Gastrocnemius medialis (tissue), 4 donors: Measurements from ENCODE around the gene CPA4. TPM values are rescaled to one million over a fixed set of nuclear protein-coding genes. Genes with fewer than 3 reads are reported as not detected.

Source experiments
- ATAC-seq, 2 donors: fragments of 150-250 bp; one replicate each; pipeline ENCODE4 v1.9.1; 2016
- DNase-seq, 2 donors: peaks; one replicate each; pipeline ENCODE4 v3.0.0-alpha.2; 2019
- H3K27ac ChIP-seq, 4 donors: fragments of 200-600 bp; sonication (generic); 1 replicate in 1 of 4; 2 replicates in 3 of 4; pipeline ENCODE4 v1.5.1; 2016 to 2018; ENCODE audit warnings: mild to moderate bottlenecking in 2 of 4, moderate library complexity in 1 of 4
- H3K27me3 ChIP-seq, 3 donors: fragments of 200-600 bp; sonication (generic) in 2 of 3; 1 replicate in 1 of 3; 2 replicates in 2 of 3; pipeline versions ENCODE4 v1.5.1 to v1.6.0; 2016 to 2019; ENCODE audit warnings: mild to moderate bottlenecking in 1 of 3, moderate library complexity in 1 of 3
- H3K36me3 ChIP-seq, 2 donors: fragments of 200-600 bp; sonication (generic) in 1 of 2; one replicate each; pipeline ENCODE4 v1.5.1; 2017 to 2018
- H3K4me1 ChIP-seq, 2 donors: fragments of 200-600 bp; sonication (generic) in 1 of 2; one replicate each; pipeline ENCODE4 v1.5.1; 2016 to 2017; ENCODE audit warnings: mild to moderate bottlenecking in 2 of 2
- H3K4me3 ChIP-seq, 4 donors: fragments of 200-600 bp; sonication (generic) in 3 of 4; 1 replicate in 1 of 4; 2 replicates in 3 of 4; pipeline ENCODE4 v1.5.1; 2016 to 2019; ENCODE audit warnings: mild to moderate bottlenecking in 2 of 4
- H3K9me3 ChIP-seq, 3 donors: fragments of 200-600 bp; sonication (generic) in 2 of 3; 1 replicate in 1 of 3; 2 replicates in 2 of 3; pipeline ENCODE4 v1.5.1; 2016 to 2019
- CTCF ChIP-seq, 5 experiments: fragments of 450-650 bp in 3 of 5; fragments of 200-600 bp in 2 of 5; sonication (generic) in 2 of 5; IDR thresholded peaks in 4 of 5; conservative IDR thresholded peaks in 1 of 5; 1 replicate in 4 of 5; 2 replicates in 1 of 5; pipeline ENCODE4 v1.5.1; 2016 to 2019; ENCODE audit warnings: antibody characterized with exemption in 5 of 5, mild to moderate bottlenecking in 3 of 5, moderate library complexity in 3 of 5
- POLR2A ChIP-seq, 2 donors: fragments of 450-650 bp; IDR thresholded peaks; one replicate each; pipeline ENCODE4 v1.6.1; 2017; ENCODE audit warnings: antibody characterized with exemption in 2 of 2, mild to moderate bottlenecking in 2 of 2, moderate library complexity in 2 of 2
- in situ Hi-C, 4 donors: fragments of 200-750 bp; cut with MboI; loops; one replicate each; pipeline versions ENCODE4 v1.15.0 to v1.8.0; 2017; ENCODE audit warnings: low sequenced_read_pairs in 4 of 4
- intact Hi-C: fragments of 100-400 bp; cut with DNase I; formaldehyde crosslinking; loops from one replicate; pipeline ENCODE4 v1.15.1; 2023; ENCODE audit warnings: low total_unique reads
- total RNA-seq, 4 donors: library from RNA; depleted of rRNA; stranded (reverse); fragments of >200 nt; gene quantifications; one replicate each; pipeline versions ENCODE4 v1.1.0 to v1.2.3, GENCODE V29; 2016

Gene CPA4
- total RNA-seq, 4 donors from 2014 or later = not detected

DNA sequence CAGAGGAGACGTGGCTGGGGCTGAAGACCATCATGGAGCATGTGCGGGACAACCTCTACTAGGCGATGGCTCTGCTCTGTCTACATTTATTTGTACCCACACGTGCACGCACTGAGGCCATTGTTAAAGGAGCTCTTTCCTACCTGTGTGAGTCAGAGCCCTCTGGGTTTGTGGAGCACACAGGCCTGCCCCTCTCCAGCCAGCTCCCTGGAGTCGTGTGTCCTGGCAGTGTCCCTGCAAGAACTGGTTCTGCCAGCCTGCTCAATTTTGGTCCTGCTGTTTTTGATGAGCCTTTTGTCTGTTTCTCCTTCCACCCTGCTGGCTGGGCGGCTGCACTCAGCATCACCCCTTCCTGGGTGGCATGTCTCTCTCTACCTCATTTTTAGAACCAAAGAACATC, 29.7 kb downstream of the CPA4 start:
- H3K4me1 ChIP-seq = no peaks in the 10 kb centered on the region
- no peak for ATAC-seq
- TF ChIP-seq CTCF (IDR thresholded peaks at IDR 0.05 in 4 of 5, conservative IDR thresholded peaks at IDR 0.05 in 1 of 5) (no peak), POLR2A (IDR thresholded peaks at IDR 0.05) (no peak)
- no peak overlapping the region for H3K27ac ChIP-seq
- H3K9me3 ChIP-seq = no peaks in the 10 kb centered on the region
- intact Hi-C loops (no loop called here), in situ Hi-C loops (no loop called here)
- no peaks in the 10 kb centered on the region for H3K27me3 ChIP-seq
- no peaks in the 10 kb centered on the region for H3K36me3 ChIP-seq
- no peak for DNase-seq
- no peak overlapping the region for H3K4me3 ChIP-seq

- Histone ChIP-seq H3K27ac (no peak overlapping the region), H3K36me3 (no peaks in the 10 kb centered on the region), H3K4me1 (no peaks in the 10 kb centered on the region), H3K4me3 (no peak overlapping the region), H3K9me3 (no peaks in the 10 kb centered on the region), H3K27me3 (no peaks in the 10 kb centered on the region)
- no peak for DNase-seq
- TF ChIP-seq POLR2A (IDR thresholded peaks at IDR 0.05) (no peak), CTCF (IDR thresholded peaks at IDR 0.05 in 4 of 5, conservative IDR thresholded peaks at IDR 0.05 in 1 of 5) (no peak)
- ATAC-seq = no peak
- intact Hi-C loops (no loop called here), in situ Hi-C loops (no loop called here)
Measured at GRCh38 chr7:130324306-130324943, 31.5 kb downstream of the CPA4 start.

- Histone ChIP-seq H3K9me3 (no peaks in the 10 kb centered on the region), H3K27ac (no peak overlapping the region), H3K36me3 (no peaks in the 10 kb centered on the region), H3K4me1 (no peaks in the 10 kb centered on the region), H3K4me3 (no peak overlapping the region), H3K27me3 (no peaks in the 10 kb centered on the region)
- intact Hi-C loops = no loop called here
- DNase-seq = no peak
- no peak for TF ChIP-seq CTCF (IDR thresholded peaks at IDR 0.05 in 4 of 5, conservative IDR thresholded peaks at IDR 0.05 in 1 of 5)
- TF ChIP-seq POLR2A (IDR thresholded peaks at IDR 0.05) = no peak
- in situ Hi-C loops = no loop called here
- ATAC-seq = no peak
Measured at GRCh38 chr7:130329681-130330080, 36.7 kb downstream of the CPA4 start.

DNA sequence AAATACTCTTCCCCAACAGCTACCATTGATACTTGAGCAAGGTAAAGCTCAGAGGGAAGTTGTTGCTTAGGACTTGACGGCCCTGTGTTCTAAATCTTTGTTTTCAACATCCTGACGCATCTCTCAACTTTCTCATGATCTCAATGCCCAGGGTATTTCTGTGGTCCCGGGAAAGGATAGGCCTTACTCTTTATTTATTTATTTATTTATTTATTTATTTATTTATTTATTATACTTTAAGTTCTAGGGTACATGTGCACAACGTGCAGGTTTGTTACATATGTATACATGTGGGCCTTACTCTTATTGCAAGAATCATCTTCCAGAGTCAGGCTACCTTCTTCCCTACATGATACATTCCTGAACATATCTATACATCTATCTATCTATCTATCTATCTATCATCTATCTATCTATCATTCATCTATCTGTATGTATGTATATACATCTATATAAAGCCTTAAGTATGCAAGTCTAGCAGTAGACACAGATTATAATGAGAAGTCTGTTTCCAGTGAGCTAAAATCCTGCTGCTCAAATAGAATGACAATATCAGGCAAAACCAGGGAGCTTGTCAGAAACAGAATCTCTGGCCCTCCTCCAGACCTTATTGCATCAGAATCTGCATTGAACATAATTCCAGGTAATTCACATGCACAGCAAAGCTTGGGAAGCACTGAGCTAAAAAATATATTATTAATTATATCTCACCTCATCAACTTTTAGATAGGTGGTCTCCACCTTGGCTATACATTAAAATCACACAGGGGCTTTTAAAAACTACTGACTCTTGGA, 39.5 kb downstream of the CPA4 start:
- intact Hi-C loops = no loop called here
- Histone ChIP-seq H3K27ac (no peak overlapping the region), H3K27me3 (no peaks in the 10 kb centered on the region), H3K9me3 (no peaks in the 10 kb centered on the region), H3K4me1 (no peaks in the 10 kb centered on the region), H3K36me3 (no peaks in the 10 kb centered on the region), H3K4me3 (no peak overlapping the region)
- DNase-seq = no peak
- in situ Hi-C loops = no loop called here
- TF ChIP-seq CTCF (IDR thresholded peaks at IDR 0.05 in 4 of 5, conservative IDR thresholded peaks at IDR 0.05 in 1 of 5) = no peak
- no peak for TF ChIP-seq POLR2A (IDR thresholded peaks at IDR 0.05)
- ATAC-seq = no peak
